Esophagus muscularis mucosa (tissue), 4 donors: ENCODE data around the gene FGF5. TPM values are rescaled to one million over a fixed set of nuclear protein-coding genes. Genes with fewer than 3 reads are reported as not detected.
"Not testable (repeated sequence)": the region's sequence is repeated elsewhere in the genome, so short reads cannot be mapped to it uniquely, and the experiment has no call there.

Experiments used
- DNase-seq: peaks from one replicate; pipeline ENCODE4 v3.0.0-alpha.2; 2017; ENCODE audit errors: extremely low spot score
- H3K27ac ChIP-seq, 4 donors: fragments of 200-600 bp; sonication (generic); replicated peaks in 1 of 4; 1 replicate in 3 of 4; 2 replicates in 1 of 4; pipeline ENCODE4 v1.5.1; 2016 to 2019; ENCODE audit warnings: mild to moderate bottlenecking in 1 of 4
- H3K27me3 ChIP-seq, 4 donors: fragments of 200-600 bp; sonication (generic); one replicate each; pipeline versions ENCODE4 v1.5.1 to v1.6.0; 2016 to 2019
- H3K36me3 ChIP-seq, 4 donors: fragments of 200-600 bp; sonication (generic); one replicate each; pipeline ENCODE4 v1.5.1; 2016 to 2019
- H3K4me1 ChIP-seq, 4 donors: fragments of 200-600 bp; sonication (generic); one replicate each; pipeline ENCODE4 v1.5.1; 2016 to 2019
- H3K4me3 ChIP-seq, 4 donors: fragments of 200-600 bp; sonication (generic); 1 replicate in 2 of 4; 2 replicates in 2 of 4; pipeline ENCODE4 v1.5.1; 2016 to 2019; ENCODE audit warnings: mild to moderate bottlenecking in 4 of 4, moderate library complexity in 1 of 4
- H3K9me3 ChIP-seq, 4 donors: fragments of 200-600 bp; sonication (generic); 1 replicate in 3 of 4; 2 replicates in 1 of 4; pipeline ENCODE4 v1.5.1; 2016 to 2019
- EP300 ChIP-seq: sonication (generic); formaldehyde crosslinking; IDR thresholded peaks from one replicate; pipeline ENCODE4 v1.6.1; 2017; ENCODE audit warnings: antibody characterized with exemption
- POLR2A ChIP-seq: fragments of 450-650 bp; IDR thresholded peaks from one replicate; pipeline ENCODE4 v1.6.1; 2017; ENCODE audit warnings: antibody characterized with exemption, moderate library complexity, mild to moderate bottlenecking, low read depth
- POLR2AphosphoS5 ChIP-seq, 2 donors: sonication (generic); formaldehyde crosslinking; IDR thresholded peaks; one replicate each; pipeline ENCODE4 v1.6.1; 2017; ENCODE audit warnings: antibody characterized with exemption in 2 of 2
- WGBS: methylation state at CpG from one replicate; pipeline ENCODE4 v1.1.5; 2018; 5-methylcytosine and 5-hydroxymethylcytosine counted together
- intact Hi-C: fragments of 100-400 bp; cut with DNase I; formaldehyde crosslinking; loops from one replicate; pipeline ENCODE4 v1.15.1; 2023
- total RNA-seq, 4 donors: library from RNA; depleted of rRNA; stranded (reverse); fragments of >200 nt; gene quantifications; one replicate each; pipeline versions ENCODE4 v1.1.0 to v1.2.1, GENCODE V29; 2016
- TF ChIP-seq, protein P1 (sequence below), 3 experiments: fragments of 200-600 bp in 2 of 3; fragments of 450-650 bp in 1 of 3; sonication (generic) in 2 of 3; IDR thresholded peaks; one replicate each; pipeline ENCODE4 v1.5.1; 2017 to 2019; ENCODE audit warnings: antibody characterized with exemption in 3 of 3, mild to moderate bottlenecking in 2 of 3, moderate library complexity in 1 of 3

The FGF5 gene
- total RNA-seq, 4 donors from 2014 or later = 1.2 to 4.2 (median 2.0) TPM

DNA sequence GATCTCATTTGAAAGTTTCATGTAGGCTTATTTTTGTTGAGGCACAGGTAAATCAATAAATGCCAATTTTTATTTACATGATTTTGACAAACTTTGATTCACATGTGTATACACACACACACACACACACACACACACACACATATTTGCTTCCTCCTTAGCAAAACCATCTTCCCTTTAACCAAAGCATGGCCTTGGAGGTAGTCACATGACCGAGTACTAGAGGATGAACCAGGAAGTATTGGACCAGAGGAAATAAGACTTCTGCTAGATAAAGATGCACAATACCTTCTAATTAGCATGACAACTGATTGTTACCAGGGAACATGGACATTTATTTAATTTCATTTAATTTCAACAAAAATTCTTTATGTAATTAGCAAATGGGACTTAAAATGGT, 45.7 kb downstream of the FGF5 start:
- Histone ChIP-seq H3K27me3 (no peaks in the 10 kb centered on the region), H3K9me3 (no peaks in the 10 kb centered on the region), H3K36me3 (no peaks in the 10 kb centered on the region), H3K4me1 (peaks cover 0 to 17% (median 10%) of the 10 kb centered on the region in 4 donors), H3K27ac (no peak overlapping the region), H3K4me3 (no peak overlapping the region)
- TF ChIP-seq EP300 = no peak
- no peak for TF ChIP-seq POLR2A
- TF ChIP-seq, protein P1, sequence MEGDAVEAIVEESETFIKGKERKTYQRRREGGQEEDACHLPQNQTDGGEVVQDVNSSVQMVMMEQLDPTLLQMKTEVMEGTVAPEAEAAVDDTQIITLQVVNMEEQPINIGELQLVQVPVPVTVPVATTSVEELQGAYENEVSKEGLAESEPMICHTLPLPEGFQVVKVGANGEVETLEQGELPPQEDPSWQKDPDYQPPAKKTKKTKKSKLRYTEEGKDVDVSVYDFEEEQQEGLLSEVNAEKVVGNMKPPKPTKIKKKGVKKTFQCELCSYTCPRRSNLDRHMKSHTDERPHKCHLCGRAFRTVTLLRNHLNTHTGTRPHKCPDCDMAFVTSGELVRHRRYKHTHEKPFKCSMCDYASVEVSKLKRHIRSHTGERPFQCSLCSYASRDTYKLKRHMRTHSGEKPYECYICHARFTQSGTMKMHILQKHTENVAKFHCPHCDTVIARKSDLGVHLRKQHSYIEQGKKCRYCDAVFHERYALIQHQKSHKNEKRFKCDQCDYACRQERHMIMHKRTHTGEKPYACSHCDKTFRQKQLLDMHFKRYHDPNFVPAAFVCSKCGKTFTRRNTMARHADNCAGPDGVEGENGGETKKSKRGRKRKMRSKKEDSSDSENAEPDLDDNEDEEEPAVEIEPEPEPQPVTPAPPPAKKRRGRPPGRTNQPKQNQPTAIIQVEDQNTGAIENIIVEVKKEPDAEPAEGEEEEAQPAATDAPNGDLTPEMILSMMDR (IDR thresholded peaks at IDR 0.05) = no peak
- no peak for TF ChIP-seq POLR2AphosphoS5 (IDR thresholded peaks at IDR 0.05)
- no peak for DNase-seq
- 88% methylated on average over 1 of the region's 1 CpG for WGBS
- intact Hi-C loops = no loop called here

GRCh38 chr4:80313627-80314026, 47.2 kb downstream of the FGF5 start:
- intact Hi-C loops = no loop called here
- Histone ChIP-seq H3K4me1 (peaks cover 0 to 4% (median under 1%) of the 10 kb centered on the region in 4 donors), H3K27ac (no peak overlapping the region), H3K27me3 (no peaks in the 10 kb centered on the region), H3K36me3 (no peaks in the 10 kb centered on the region), H3K4me3 (no peak overlapping the region), H3K9me3 (no peaks in the 10 kb centered on the region)
- no peak for DNase-seq
- TF ChIP-seq, protein P1 (IDR thresholded peaks at IDR 0.05) = no peak
- TF ChIP-seq POLR2A = no peak
- no peak for TF ChIP-seq EP300
- TF ChIP-seq POLR2AphosphoS5 (IDR thresholded peaks at IDR 0.05) = no peak
- WGBS = 92% methylated on average over 7 of the region's 7 CpGs

GRCh38 chr4:80315848-80316247, 49.4 kb downstream of the FGF5 start:
- H3K4me3 ChIP-seq, H3K27ac ChIP-seq, H3K9me3 ChIP-seq, H3K36me3 ChIP-seq, H3K27me3 ChIP-seq, intact Hi-C loops, DNase-seq: not testable (repeated sequence)
- peaks cover 0 to 13% (median 0%) of the 10 kb centered on the region in 4 donors for H3K4me1 ChIP-seq

DNA sequence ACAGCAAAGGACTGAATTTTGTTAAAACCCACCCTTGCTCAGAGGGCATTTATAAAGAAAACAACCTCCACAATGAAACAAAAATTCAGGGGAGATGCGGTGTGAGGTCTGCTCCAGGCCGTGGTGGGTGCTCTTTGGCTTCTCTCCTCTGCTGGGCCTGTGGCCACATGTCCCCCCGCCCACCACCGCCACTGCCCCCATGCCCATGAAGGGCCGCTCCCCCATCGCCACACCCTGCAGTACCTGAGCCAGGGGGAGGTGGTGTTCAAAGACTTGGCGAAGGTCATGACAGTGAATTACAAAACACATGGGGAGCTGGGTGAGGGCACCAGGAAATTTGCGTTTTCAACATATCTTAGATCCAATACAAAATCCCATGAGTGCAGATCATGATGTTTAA, 54.9 kb downstream of the FGF5 start:
- TF ChIP-seq POLR2A (no peak), POLR2AphosphoS5 (IDR thresholded peaks at IDR 0.05) (no peak), EP300 (no peak)
- TF ChIP-seq, protein P1 (IDR thresholded peaks at IDR 0.05) = no peak
- Histone ChIP-seq H3K36me3 (no peaks in the 10 kb centered on the region), H3K4me3 (no peak overlapping the region), H3K27ac (no peak overlapping the region), H3K27me3 (no peaks in the 10 kb centered on the region), H3K9me3 (no peaks in the 10 kb centered on the region), H3K4me1 (peaks cover 0 to 25% (median 11%) of the 10 kb centered on the region in 4 donors)
- DNase-seq = no peak
- 96% methylated on average over 8 of the region's 8 CpGs for WGBS
- intact Hi-C loops = loop anchor here (5.0 kb wide), 1 partner anchor 99 kb away; no protein-coding TSS in a partner anchor

DNA sequence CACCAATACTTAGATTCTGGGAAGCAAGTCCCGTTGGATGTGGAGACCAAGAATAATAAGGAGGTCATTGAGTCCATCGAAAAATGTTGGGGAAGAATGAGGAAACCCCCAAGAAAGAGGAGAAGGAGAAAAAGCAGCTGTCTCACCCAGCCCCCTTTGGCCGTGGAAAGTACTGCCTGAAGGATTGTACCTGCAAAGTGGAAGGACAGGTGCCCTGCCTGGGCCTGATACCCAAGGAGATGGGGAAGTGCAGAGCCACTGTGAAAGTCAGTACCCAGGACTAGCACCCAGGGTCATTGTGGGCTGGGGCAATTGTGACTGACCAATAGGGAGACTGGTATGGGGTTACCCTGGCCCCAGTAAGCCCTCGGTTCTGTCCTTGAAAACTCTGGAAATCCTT, 55.3 kb downstream of the FGF5 start:
- H3K4me1 ChIP-seq = peaks cover 0 to 25% (median 11%) of the 10 kb centered on the region in 4 donors
- no peaks in the 10 kb centered on the region for H3K9me3 ChIP-seq
- H3K4me3 ChIP-seq = no peak overlapping the region
- intact Hi-C loops = loop anchor here (5.0 kb wide), 1 partner anchor 99 kb away; no protein-coding TSS in a partner anchor
- H3K27ac ChIP-seq = peak overlapping the region in 1 of 4 donors; percentile 30
- WGBS = 77% methylated on average over 4 of the region's 4 CpGs
- H3K27me3 ChIP-seq = no peaks in the 10 kb centered on the region
- DNase-seq = no peak
- H3K36me3 ChIP-seq = no peaks in the 10 kb centered on the region
- no peak for TF ChIP-seq EP300
- TF ChIP-seq POLR2A = no peak
- TF ChIP-seq, protein P1 (IDR thresholded peaks at IDR 0.05) = no peak
- no peak for TF ChIP-seq POLR2AphosphoS5 (IDR thresholded peaks at IDR 0.05)
